NCI-H1105 treated with DMSO at 0.1 percent for 48 hours (cell line): ENCODE data around the gene UNC45A.
A peak's percentile ranks its signal among the peaks of the same experiment; 100 is the strongest.
"Not testable (repeated sequence)": the region's sequence is repeated elsewhere in the genome, so short reads cannot be mapped to it uniquely, and the experiment has no call there.

ENCODE experiments used
- DNase-seq: peaks from one replicate; lab custom pipeline; 2025; lab: John Stamatoyannopoulos, UW

The UNC45A gene

GRCh38 chr15:90916461-90916860, 18.6 kb upstream of the UNC45A start:
- no peak for DNase-seq

- no peak for DNase-seq
These were observed 17.5 kb upstream of the UNC45A start for GRCh38 chr15:90917569-90917968.

GRCh38 chr15:90918034-90918788, 16.9 kb upstream of the UNC45A start:
- DNase-seq, result no peak

- no peak for DNase-seq
These were observed 16.2 kb upstream of the UNC45A start for GRCh38 chr15:90918835-90919234.

- DNase-seq, result no peak
These were observed 13.2 kb upstream of the UNC45A start for GRCh38 chr15:90921887-90922286.

GRCh38 chr15:90922712-90923322, 12.3 kb upstream of the UNC45A start:
- DNase-seq, result not testable (repeated sequence)

GRCh38 chr15:90924375-90924774, 10.7 kb upstream of the UNC45A start:
- no peak for DNase-seq

GRCh38 chr15:90926766-90927165, 8.3 kb upstream of the UNC45A start:
- DNase-seq, result not testable (repeated sequence)

GRCh38 chr15:90928106-90928505, 7.0 kb upstream of the UNC45A start:
- not testable (repeated sequence) for DNase-seq

- no peak for DNase-seq
These were observed 5.7 kb upstream of the UNC45A start for GRCh38 chr15:90929246-90930019.

GRCh38 chr15:90930861-90931574, 4.1 kb upstream of the UNC45A start:
- DNase-seq, result no peak

GRCh38 chr15:90931575-90931827, 3.6 kb upstream of the UNC45A start:
- DNase-seq, result no peak

GRCh38 chr15:90931828-90932659, 3.0 kb upstream of the UNC45A start, which contains the start of gene HDDC3:
TSS of gene HDDC3 (minus strand) at chr15:90932549. CDS start at chr15:90932540, 9 bp downstream.
- peak; percentile 57 for DNase-seq

GRCh38 chr15:90932660-90932991, 2.5 kb upstream of the UNC45A start:
- no peak for DNase-seq

GRCh38 chr15:90933301-90933700, 1.8 kb upstream of the UNC45A start:
- DNase-seq, result no peak

- peak; percentile 72 for DNase-seq
These were observed 683 bp upstream of the UNC45A start for GRCh38 chr15:90934256-90934948.

GRCh38 chr15:90936823-90937222, 1.7 kb downstream of the UNC45A start:
- DNase-seq, result no peak

GRCh38 chr15:90938261-90938660, 3.2 kb downstream of the UNC45A start:
- no peak for DNase-seq

GRCh38 chr15:90939756-90940155, 4.7 kb downstream of the UNC45A start:
- no peak for DNase-seq

GRCh38 chr15:90941038-90941437, 6.0 kb downstream of the UNC45A start:
- DNase-seq, result no peak
